Astrocyte (in vitro differentiated cells and primary cell): Measurements from ENCODE around the gene HEMK1. TPM values are rescaled to one million over a fixed set of nuclear protein-coding genes. Genes with fewer than 3 reads are reported as not detected.

Source experiments
- DNase-seq: peaks from one replicate; pipeline ENCODE4 v3.0.0-alpha.2; 2010; ENCODE audit warnings: low read depth
- FAIRE-seq: peaks from 2 replicates; lab custom pipeline; 2011; peaks lifted over from hg19 to GRCh38; lab: Jason Lieb, UNC
- H2AFZ ChIP-seq: 2 replicates; pipeline ENCODE4 v1.6.0; 2012; ENCODE audit warnings: low read depth, low read length, inconsistent platforms
- H3K27ac ChIP-seq: 2 replicates; pipeline ENCODE4 v1.5.1; 2011; ENCODE audit warnings: low read depth, low read length, inconsistent platforms
- H3K27me3 ChIP-seq: 2 replicates; pipeline ENCODE4 v1.6.0; 2011; ENCODE audit warnings: low read length, inconsistent platforms; ENCODE audit not compliant: insufficient read depth
- H3K36me3 ChIP-seq: 2 replicates; pipeline ENCODE4 v1.5.1; 2011; ENCODE audit warnings: low read length, inconsistent platforms; ENCODE audit not compliant: insufficient read depth
- H3K4me1 ChIP-seq: 2 replicates; pipeline ENCODE4 v1.5.1; 2011; ENCODE audit warnings: low read length, inconsistent platforms; ENCODE audit not compliant: insufficient read depth
- H3K4me2 ChIP-seq: 2 replicates; pipeline ENCODE4 v1.6.0; 2012; ENCODE audit warnings: low read length, inconsistent platforms
- H3K4me3 ChIP-seq: 2 replicates; pipeline ENCODE4 v1.5.1; 2011; ENCODE audit warnings: low read depth, mild to moderate bottlenecking, low read length, inconsistent platforms; ENCODE audit not compliant: insufficient read depth
- H3K79me2 ChIP-seq: 2 replicates; pipeline ENCODE4 v1.6.0; 2012; ENCODE audit warnings: mild to moderate bottlenecking, low read length, inconsistent platforms; ENCODE audit not compliant: insufficient read depth
- H3K9ac ChIP-seq: 2 replicates; pipeline ENCODE4 v1.6.0; 2012; ENCODE audit warnings: mild to moderate bottlenecking, low read length, inconsistent platforms
- H3K9me3 ChIP-seq: 2 replicates; pipeline ENCODE4 v1.5.1; 2012; ENCODE audit warnings: low read depth, mild to moderate bottlenecking, low read length, inconsistent platforms; ENCODE audit not compliant: insufficient read depth
- H4K20me1 ChIP-seq: 2 replicates; pipeline ENCODE4 v1.6.0; 2012; ENCODE audit warnings: low read length, inconsistent platforms; ENCODE audit not compliant: insufficient read depth
- H3K27ac Mint-ChIP-seq: one replicate; pipeline ENCODE4 v1.8.0; 2021; ENCODE audit warnings: mild to moderate bottlenecking, mixed read lengths; ENCODE audit not compliant: unreplicated experiment
- H3K27me3 Mint-ChIP-seq: one replicate; pipeline ENCODE4 v1.8.0; 2021; ENCODE audit warnings: low read depth, mixed read lengths; ENCODE audit not compliant: unreplicated experiment
- H3K36me3 Mint-ChIP-seq: one replicate; pipeline ENCODE4 v1.8.0; 2021; ENCODE audit warnings: low read depth, mixed read lengths; ENCODE audit not compliant: unreplicated experiment
- H3K4me1 Mint-ChIP-seq: one replicate; pipeline ENCODE4 v1.8.0; 2021; ENCODE audit warnings: low read depth, mixed read lengths; ENCODE audit not compliant: unreplicated experiment
- H3K4me3 Mint-ChIP-seq: one replicate; pipeline ENCODE4 v1.8.0; 2021; ENCODE audit warnings: mild to moderate bottlenecking, moderate library complexity, mixed read lengths; ENCODE audit not compliant: unreplicated experiment
- H3K9me3 Mint-ChIP-seq: one replicate; pipeline ENCODE4 v1.8.0; 2021; ENCODE audit warnings: mild to moderate bottlenecking, mixed read lengths; ENCODE audit not compliant: unreplicated experiment
- EZH2 ChIP-seq: IDR thresholded peaks from 2 replicates; pipeline ENCODE4 v1.6.1; 2012; ENCODE audit warnings: mild to moderate bottlenecking, low read length, inconsistent platforms; ENCODE audit not compliant: insufficient read depth
- total RNA-seq: library from RNA; stranded (reverse); gene quantifications from 2 replicates; pipeline ENCODE4 v1.2.1, GENCODE V29; 2021
- TF ChIP-seq, protein P1 (sequence below): IDR thresholded peaks from 2 replicates; pipeline ENCODE4 v1.5.1; 2011; ENCODE audit warnings: low read depth, mild to moderate bottlenecking, inconsistent platforms, low read length, moderate library complexity; ENCODE audit not compliant: insufficient read depth

HEMK1 gene
- total RNA-seq, 1 donor from 2014 or later = 13.6 TPM

DNA sequence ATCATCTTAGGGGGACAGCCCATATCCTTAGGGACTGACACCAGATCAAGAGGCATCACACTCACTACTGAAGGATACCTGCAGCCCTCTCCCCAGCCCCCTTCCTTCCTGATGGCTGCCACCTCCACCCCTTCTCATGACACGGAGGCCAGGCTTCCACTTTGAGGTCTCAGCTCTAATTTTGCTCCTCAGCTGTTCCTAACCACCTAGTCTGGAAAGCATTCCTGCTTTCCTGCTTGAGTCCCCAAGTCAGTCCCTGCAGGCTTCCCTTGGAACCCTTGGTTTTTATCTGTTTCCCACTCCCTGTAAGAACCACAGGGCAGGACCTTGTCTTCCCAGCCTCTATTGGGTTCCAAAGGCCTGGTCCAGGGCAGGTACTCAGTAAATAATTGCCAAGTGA, 5.0 kb upstream of the HEMK1 start:
- H3K27me3 ChIP-seq = no peaks in the 10 kb centered on the region
- H3K4me3 Mint-ChIP-seq = no peak overlapping the region

DNA sequence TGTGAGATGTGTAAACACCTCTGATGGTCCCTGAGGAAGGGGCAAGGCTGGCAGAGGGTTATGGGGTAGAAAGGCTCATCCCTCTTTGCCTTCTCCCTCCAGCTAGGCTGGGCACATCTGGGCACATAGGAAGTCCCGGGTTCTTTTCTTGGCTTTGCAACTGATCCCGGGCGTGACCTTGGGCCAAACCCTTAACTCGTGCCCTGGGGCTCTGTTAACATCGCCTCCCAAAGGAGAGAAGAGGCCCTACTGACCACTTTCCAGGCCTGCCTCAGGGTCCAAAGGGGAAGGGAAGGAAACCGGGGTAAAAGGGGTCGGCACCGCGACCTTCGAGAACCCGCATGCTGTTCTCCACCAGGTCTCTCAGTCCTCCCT, 2.3 kb upstream of the HEMK1 start:
- peaks cover 9% of the 10 kb centered on the region for H3K79me2 ChIP-seq
- peak overlapping the region; percentile 84 for H3K4me2 ChIP-seq
- peak overlapping the region; percentile 65 for H3K9ac ChIP-seq
- FAIRE-seq = no peak
- H4K20me1 ChIP-seq = no peaks in the 10 kb centered on the region
- TF ChIP-seq EZH2 = no peak
- TF ChIP-seq, protein P1, sequence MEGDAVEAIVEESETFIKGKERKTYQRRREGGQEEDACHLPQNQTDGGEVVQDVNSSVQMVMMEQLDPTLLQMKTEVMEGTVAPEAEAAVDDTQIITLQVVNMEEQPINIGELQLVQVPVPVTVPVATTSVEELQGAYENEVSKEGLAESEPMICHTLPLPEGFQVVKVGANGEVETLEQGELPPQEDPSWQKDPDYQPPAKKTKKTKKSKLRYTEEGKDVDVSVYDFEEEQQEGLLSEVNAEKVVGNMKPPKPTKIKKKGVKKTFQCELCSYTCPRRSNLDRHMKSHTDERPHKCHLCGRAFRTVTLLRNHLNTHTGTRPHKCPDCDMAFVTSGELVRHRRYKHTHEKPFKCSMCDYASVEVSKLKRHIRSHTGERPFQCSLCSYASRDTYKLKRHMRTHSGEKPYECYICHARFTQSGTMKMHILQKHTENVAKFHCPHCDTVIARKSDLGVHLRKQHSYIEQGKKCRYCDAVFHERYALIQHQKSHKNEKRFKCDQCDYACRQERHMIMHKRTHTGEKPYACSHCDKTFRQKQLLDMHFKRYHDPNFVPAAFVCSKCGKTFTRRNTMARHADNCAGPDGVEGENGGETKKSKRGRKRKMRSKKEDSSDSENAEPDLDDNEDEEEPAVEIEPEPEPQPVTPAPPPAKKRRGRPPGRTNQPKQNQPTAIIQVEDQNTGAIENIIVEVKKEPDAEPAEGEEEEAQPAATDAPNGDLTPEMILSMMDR = no peak
- H2AFZ ChIP-seq = peak overlapping the region; percentile 84
- H3K27me3 ChIP-seq = no peaks in the 10 kb centered on the region
- H3K36me3 Mint-ChIP-seq = peaks cover 3% of the 10 kb centered on the region
- H3K27ac Mint-ChIP-seq = no peak overlapping the region
- peak overlapping the region; percentile 53 for H3K4me3 ChIP-seq
- H3K9me3 Mint-ChIP-seq = no peaks in the 10 kb centered on the region
- H3K36me3 ChIP-seq = no peaks in the 10 kb centered on the region
- peak overlapping the region; percentile 76 for H3K4me3 Mint-ChIP-seq
- H3K27ac ChIP-seq = no peak overlapping the region
- H3K4me1 Mint-ChIP-seq = peaks cover 12% of the 10 kb centered on the region
- H3K27me3 Mint-ChIP-seq = peaks cover 6% of the 10 kb centered on the region
- no peaks in the 10 kb centered on the region for H3K9me3 ChIP-seq
- no peak for DNase-seq
- H3K4me1 ChIP-seq = peaks cover 8% of the 10 kb centered on the region

More for the DNA sequence above, 5.0 kb upstream of the HEMK1 start:
- no peak overlapping the region for H3K4me2 ChIP-seq
- H3K4me1 Mint-ChIP-seq = peaks cover 9% of the 10 kb centered on the region
- peaks cover 7% of the 10 kb centered on the region for H3K27me3 Mint-ChIP-seq
- H3K9me3 ChIP-seq = no peaks in the 10 kb centered on the region
- peaks cover 8% of the 10 kb centered on the region for H3K4me1 ChIP-seq
- peaks cover 7% of the 10 kb centered on the region for H3K36me3 Mint-ChIP-seq
- H4K20me1 ChIP-seq = no peaks in the 10 kb centered on the region
- no peak overlapping the region for H3K4me3 ChIP-seq
- DNase-seq (no peak), FAIRE-seq (no peak)
- H3K36me3 ChIP-seq = no peaks in the 10 kb centered on the region
- no peaks in the 10 kb centered on the region for H3K9me3 Mint-ChIP-seq
- H2AFZ ChIP-seq = no peak overlapping the region
- TF ChIP-seq, protein P1 = no peak
- TF ChIP-seq EZH2 = no peak
- peaks cover under 1% of the 10 kb centered on the region for H3K79me2 ChIP-seq
- no peak overlapping the region for H3K27ac Mint-ChIP-seq
- H3K9ac ChIP-seq = no peak overlapping the region
- H3K27ac ChIP-seq = no peak overlapping the region

DNA sequence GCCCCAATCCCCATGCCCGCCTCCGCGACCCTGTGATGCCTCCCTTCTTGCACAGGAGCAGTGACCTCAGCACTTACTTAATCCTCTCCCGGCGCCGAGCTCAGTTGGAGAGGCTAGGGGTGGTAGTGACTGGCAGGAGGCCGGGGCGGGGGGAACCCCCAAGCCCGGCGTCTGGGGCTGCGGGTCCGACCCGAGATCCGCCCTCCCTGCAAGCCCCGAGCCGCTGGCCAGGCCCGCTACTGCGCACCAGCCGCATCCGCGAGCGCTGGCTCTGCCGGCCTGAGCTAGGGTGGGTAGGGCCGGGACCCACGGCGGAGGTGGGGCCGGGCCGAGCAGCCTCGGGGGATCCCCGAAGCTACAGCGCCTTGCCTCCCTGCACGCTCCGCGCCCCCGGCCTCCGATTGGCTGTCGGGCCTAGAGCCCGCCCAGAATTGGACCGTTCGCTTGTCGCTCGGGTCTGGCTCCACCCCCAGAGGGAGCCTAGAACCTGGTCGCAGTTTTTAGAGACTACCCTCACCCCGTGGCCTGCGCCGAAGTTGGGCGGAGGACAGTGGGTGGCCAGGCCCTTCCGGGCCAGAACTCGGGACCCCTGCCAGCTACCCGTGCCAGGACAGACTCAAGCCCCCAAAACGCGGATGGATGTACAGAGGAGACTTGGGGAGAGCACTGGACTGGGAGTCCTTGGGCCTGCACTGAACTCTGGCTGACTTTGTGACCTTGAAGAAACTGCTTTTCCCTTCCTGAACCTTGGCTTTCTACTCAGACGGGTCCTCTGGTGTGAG, 1.7 kb upstream of the HEMK1 start, which contains the start of gene C3orf18:
TSS of gene C3orf18 (minus strand) at position 362 of the 782 bp plus-strand sequence. CDS start 2,048 bp downstream, outside the sequence.
- H3K27me3 Mint-ChIP-seq = peaks cover 6% of the 10 kb centered on the region
- no peaks in the 10 kb centered on the region for H3K36me3 ChIP-seq
- H3K4me1 Mint-ChIP-seq = peaks cover 12% of the 10 kb centered on the region
- H3K27ac Mint-ChIP-seq = peak within 1 kb of the TSS; percentile 92
- FAIRE-seq (no peak), DNase-seq (peak; percentile 78)
- no peaks in the 10 kb centered on the region for H3K9me3 ChIP-seq
- H3K9me3 Mint-ChIP-seq = no peaks in the 10 kb centered on the region
- TF ChIP-seq, protein P1 = no peak
- no peak for TF ChIP-seq EZH2
- H3K9ac ChIP-seq = peak within 1 kb of the TSS; percentile 98
- no peaks in the 10 kb centered on the region for H4K20me1 ChIP-seq
- H3K4me3 Mint-ChIP-seq = peak within 1 kb of the TSS; percentile 76
- H3K4me2 ChIP-seq = peak within 1 kb of the TSS; percentile 87
- H3K27ac ChIP-seq = no peak within 1 kb of the TSS
- peaks cover 7% of the 10 kb centered on the region for H3K4me1 ChIP-seq
- no peaks in the 10 kb centered on the region for H3K27me3 ChIP-seq
- H3K4me3 ChIP-seq = peak within 1 kb of the TSS; percentile 98
- H2AFZ ChIP-seq = peak within 1 kb of the TSS; percentile 84
- H3K36me3 Mint-ChIP-seq = peaks cover 3% of the 10 kb centered on the region
- peaks cover 9% of the 10 kb centered on the region for H3K79me2 ChIP-seq
